Measurements from ENCODE around the gene ERGIC1.

DNA sequence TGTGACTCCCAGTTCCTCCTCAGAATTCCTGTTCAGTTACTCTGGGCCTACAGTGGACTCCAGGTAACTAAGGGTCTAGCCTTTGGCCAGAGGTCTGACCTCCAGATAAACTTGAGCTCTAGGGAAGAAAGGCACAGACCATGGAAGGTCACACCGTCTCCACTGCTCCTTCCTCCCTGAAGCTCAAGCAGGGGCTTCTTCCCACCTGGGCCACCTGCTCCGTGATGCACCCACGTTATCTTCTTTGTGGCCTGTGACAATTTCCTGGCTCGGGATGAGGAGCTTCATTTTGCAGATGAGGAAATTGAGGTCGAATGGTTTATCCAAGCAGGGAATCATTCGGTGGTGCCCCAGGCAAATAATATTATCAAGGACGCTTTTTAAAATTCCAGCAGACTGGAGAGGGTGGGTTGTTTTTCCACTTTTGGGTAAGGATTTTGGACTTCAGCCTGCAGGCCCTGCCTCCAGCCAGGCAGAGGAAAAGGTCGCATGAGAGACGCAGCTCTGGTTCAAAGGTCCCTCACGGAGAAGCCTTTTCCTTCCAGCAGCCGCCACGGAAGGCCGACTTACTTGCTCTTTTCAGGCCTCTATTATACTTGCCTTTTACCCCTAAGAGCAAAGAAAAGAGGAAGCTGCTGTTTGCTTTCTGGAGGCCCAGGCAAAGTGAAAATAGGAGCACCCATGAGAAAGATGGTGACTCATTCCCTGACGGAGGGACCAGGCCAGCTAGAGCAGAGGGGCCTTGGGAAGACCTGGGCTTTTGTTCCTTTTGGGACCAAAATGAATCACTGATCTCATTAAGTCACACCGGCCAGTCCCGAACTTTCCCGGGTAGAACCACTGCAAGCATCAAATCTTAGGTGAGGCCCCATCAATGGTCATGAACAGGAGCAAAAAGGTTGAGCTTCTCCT is 40.2 kb upstream of the ERGIC1 start:
- TF ChIP-seq, protein P1, sequence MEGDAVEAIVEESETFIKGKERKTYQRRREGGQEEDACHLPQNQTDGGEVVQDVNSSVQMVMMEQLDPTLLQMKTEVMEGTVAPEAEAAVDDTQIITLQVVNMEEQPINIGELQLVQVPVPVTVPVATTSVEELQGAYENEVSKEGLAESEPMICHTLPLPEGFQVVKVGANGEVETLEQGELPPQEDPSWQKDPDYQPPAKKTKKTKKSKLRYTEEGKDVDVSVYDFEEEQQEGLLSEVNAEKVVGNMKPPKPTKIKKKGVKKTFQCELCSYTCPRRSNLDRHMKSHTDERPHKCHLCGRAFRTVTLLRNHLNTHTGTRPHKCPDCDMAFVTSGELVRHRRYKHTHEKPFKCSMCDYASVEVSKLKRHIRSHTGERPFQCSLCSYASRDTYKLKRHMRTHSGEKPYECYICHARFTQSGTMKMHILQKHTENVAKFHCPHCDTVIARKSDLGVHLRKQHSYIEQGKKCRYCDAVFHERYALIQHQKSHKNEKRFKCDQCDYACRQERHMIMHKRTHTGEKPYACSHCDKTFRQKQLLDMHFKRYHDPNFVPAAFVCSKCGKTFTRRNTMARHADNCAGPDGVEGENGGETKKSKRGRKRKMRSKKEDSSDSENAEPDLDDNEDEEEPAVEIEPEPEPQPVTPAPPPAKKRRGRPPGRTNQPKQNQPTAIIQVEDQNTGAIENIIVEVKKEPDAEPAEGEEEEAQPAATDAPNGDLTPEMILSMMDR (IDR thresholded peaks at IDR 0.05; ENCODE audit: low read length), result no peak
- no peak for TF ChIP-seq EZH2 (optimal IDR thresholded peaks at IDR 0.05; ENCODE audit: low read depth, low read length)
- no peak for TF ChIP-seq EZH2phosphoT487 (IDR thresholded peaks at IDR 0.05; ENCODE audit: low read length)
